H9 (cell line): ENCODE results near the gene ZNF768. TPM values are rescaled to one million over a fixed set of nuclear protein-coding genes. Genes with fewer than 3 reads are reported as not detected.

ENCODE experiments used
- DNase-seq: peaks from one replicate; pipeline ENCODE4 v3.0.0-alpha.2; 2017
- H2AFZ ChIP-seq: one replicate; pipeline ENCODE4 v1.6.1; 2013; ENCODE audit warnings: mild to moderate bottlenecking, low read length, control low read depth, moderate library complexity
- H2AK5ac ChIP-seq: 2 replicates; pipeline ENCODE4 v1.6.1; 2013; ENCODE audit warnings: low read length, control low read depth, mixed read lengths; ENCODE audit not compliant: insufficient read length
- H2BK120ac ChIP-seq: one replicate; pipeline ENCODE4 v1.6.1; 2013; ENCODE audit warnings: low read depth, mild to moderate bottlenecking, low read length, control low read depth, inconsistent platforms; ENCODE audit not compliant: poor library complexity, severe bottlenecking
- H2BK12ac ChIP-seq: 2 replicates; pipeline ENCODE4 v1.6.1; 2013; ENCODE audit warnings: low read length, control low read depth, mixed read lengths, low read depth; ENCODE audit not compliant: insufficient read length
- H2BK15ac ChIP-seq: 2 replicates; pipeline ENCODE4 v1.6.1; 2013; ENCODE audit warnings: low read depth, low read length, control low read depth
- H2BK20ac ChIP-seq: one replicate; pipeline ENCODE4 v1.6.1; 2013; ENCODE audit warnings: low read depth, mild to moderate bottlenecking, low read length, control low read depth, inconsistent platforms; ENCODE audit not compliant: poor library complexity, severe bottlenecking
- H2BK5ac ChIP-seq: 2 replicates; pipeline ENCODE4 v1.6.1; 2013; ENCODE audit warnings: low read length, control low read depth, mixed read lengths; ENCODE audit not compliant: insufficient read length
- H3K14ac ChIP-seq: 2 replicates; pipeline ENCODE4 v1.6.1; 2013; ENCODE audit warnings: low read length, control low read depth; ENCODE audit not compliant: insufficient read depth
- H3K18ac ChIP-seq: 2 replicates; pipeline ENCODE4 v1.6.1; 2013; ENCODE audit warnings: low read depth, mild to moderate bottlenecking, mixed read lengths, low read length, control low read depth; ENCODE audit not compliant: insufficient read length
- H3K23ac ChIP-seq: 2 replicates; pipeline ENCODE4 v1.6.1; 2013; ENCODE audit warnings: low read length, control low read depth, mixed read lengths, low read depth; ENCODE audit not compliant: insufficient read length
- H3K23me2 ChIP-seq: 2 replicates; pipeline ENCODE4 v1.6.1; 2013; ENCODE audit warnings: low read depth, mild to moderate bottlenecking, mixed read lengths, low read length, control low read depth; ENCODE audit not compliant: insufficient read length, poor library complexity, severe bottlenecking
- H3K27ac ChIP-seq: 2 replicates; pipeline ENCODE4 v1.5.1; 2013; ENCODE audit warnings: low read length, control low read depth, mixed read lengths, low read depth; ENCODE audit not compliant: insufficient read length
- H3K27me3 ChIP-seq: 2 replicates; pipeline ENCODE4 v1.6.1; 2013; ENCODE audit warnings: low read length, control low read depth, inconsistent platforms; ENCODE audit not compliant: insufficient read depth
- H3K4ac ChIP-seq: 2 replicates; pipeline ENCODE4 v1.6.1; 2013; ENCODE audit warnings: low read depth, mild to moderate bottlenecking, control low read depth, inconsistent platforms, low read length, moderate library complexity
- H3K4me1 ChIP-seq: 2 replicates; pipeline ENCODE4 v1.6.1; 2013; ENCODE audit warnings: low read length, control low read depth, inconsistent platforms; ENCODE audit not compliant: insufficient read depth
- H3K4me2 ChIP-seq: 2 replicates; pipeline ENCODE4 v1.6.1; 2013; ENCODE audit warnings: low read length, control low read depth, mixed read lengths; ENCODE audit not compliant: insufficient read length, insufficient read depth
- H3K56ac ChIP-seq: 2 replicates; pipeline ENCODE4 v1.6.1; 2013; ENCODE audit warnings: low read depth, mild to moderate bottlenecking, mixed read lengths, low read length, control low read depth; ENCODE audit not compliant: insufficient read length
- H3K79me1 ChIP-seq: 2 replicates; pipeline ENCODE4 v1.6.1; 2013; ENCODE audit warnings: low read depth, mild to moderate bottlenecking, moderate library complexity, low read length, control low read depth, inconsistent platforms; ENCODE audit not compliant: insufficient read depth, poor library complexity, severe bottlenecking
- H3K79me2 ChIP-seq: 2 replicates; pipeline ENCODE4 v1.6.1; 2013; ENCODE audit warnings: low read length, control low read depth, inconsistent platforms; ENCODE audit not compliant: insufficient read depth
- H3K9ac ChIP-seq: 2 replicates; pipeline ENCODE4 v1.6.1; 2013; ENCODE audit warnings: low read length, control low read depth, mixed read lengths; ENCODE audit not compliant: insufficient read length; ENCODE audit errors: extremely low read depth
- H3K9me3 ChIP-seq: one replicate; pipeline ENCODE4 v1.6.1; 2013; ENCODE audit warnings: low read depth, low read length, inconsistent platforms; ENCODE audit not compliant: control insufficient read depth
- H3T11ph ChIP-seq: one replicate; pipeline ENCODE4 v1.6.1; 2013; ENCODE audit warnings: mild to moderate bottlenecking, low read length, control low read depth, inconsistent platforms
- H4K20me1 ChIP-seq: one replicate; pipeline ENCODE4 v1.6.1; 2013; ENCODE audit not compliant: control insufficient read depth, insufficient read length, insufficient read depth
- H4K5ac ChIP-seq: 2 replicates; pipeline ENCODE4 v1.6.1; 2013; ENCODE audit warnings: low read depth, mild to moderate bottlenecking, mixed read lengths, low read length, control low read depth; ENCODE audit not compliant: insufficient read length
- H4K8ac ChIP-seq: replicated peaks from 2 replicates; pipeline ENCODE4 v1.6.1; 2013; ENCODE audit warnings: low read length, control low read depth, mixed read lengths, low read depth; ENCODE audit not compliant: insufficient read length
- H4K91ac ChIP-seq: 2 replicates; pipeline ENCODE4 v1.6.1; 2013; ENCODE audit warnings: low read depth, mild to moderate bottlenecking, moderate library complexity, mixed read lengths, low read length, control low read depth; ENCODE audit not compliant: insufficient read length
- H3K27ac Mint-ChIP-seq, 3 experiments: 2 replicates in 2 of 3; 3 replicates in 1 of 3; pipeline ENCODE4 v1.8.0; 2020 to 2021; ENCODE audit warnings: mixed read lengths in 3 of 3, mild to moderate bottlenecking in 1 of 3, moderate library complexity in 1 of 3
- H3K27me3 Mint-ChIP-seq: 2 replicates; pipeline ENCODE4 v1.8.0; 2021; ENCODE audit warnings: low read depth, mild to moderate bottlenecking, moderate library complexity, mixed read lengths
- H3K36me3 Mint-ChIP-seq, 3 experiments: 2 replicates in 2 of 3; 3 replicates in 1 of 3; pipeline ENCODE4 v1.8.0; 2020 to 2021; ENCODE audit warnings: low read depth in 3 of 3, mixed read lengths in 3 of 3; ENCODE audit not compliant: insufficient read depth in 1 of 3
- H3K4me1 Mint-ChIP-seq, 2 experiments: 2 replicates each; pipeline ENCODE4 v1.8.0; 2020; ENCODE audit warnings: mixed read lengths in 2 of 2
- H3K4me3 Mint-ChIP-seq, 2 experiments: 2 replicates in 1 of 2; 3 replicates in 1 of 2; pipeline ENCODE4 v1.8.0; 2020 to 2021; ENCODE audit warnings: mild to moderate bottlenecking in 2 of 2, mixed read lengths in 2 of 2, moderate library complexity in 1 of 2
- H3K9me3 Mint-ChIP-seq, 2 experiments: 2 replicates in 1 of 2; 3 replicates in 1 of 2; pipeline ENCODE4 v1.8.0; 2020; ENCODE audit warnings: mild to moderate bottlenecking in 2 of 2, mixed read lengths in 2 of 2, moderate library complexity in 1 of 2
- WGBS: extraction: QIAGEN DNeasy Blood & Tissue Kit; methylation state at CpG from one replicate; pipeline ENCODE4 v1.1.7; 2013; ENCODE audit warnings: missing lambda C conversion rate, low lambda C conversion rate, mixed read lengths; ENCODE audit not compliant: insufficient read length; ENCODE audit errors: extremely low coverage; 5-methylcytosine and 5-hydroxymethylcytosine counted together
- total RNA-seq: library from RNA; stranded (reverse); gene quantifications from 2 replicates; pipeline ENCODE4 v1.2.1, GENCODE V29; 2021
- TF ChIP-seq, protein P1 (sequence below): fragments of 200-600 bp; sonication (generic); conservative IDR thresholded peaks from 3 replicates; pipeline ENCODE4 v1.8.0; 2021; ENCODE audit warnings: antibody characterized with exemption, mild to moderate bottlenecking

The ZNF768 gene
- total RNA-seq, 1 experiment from 2014 or later, result 40.0 TPM

DNA sequence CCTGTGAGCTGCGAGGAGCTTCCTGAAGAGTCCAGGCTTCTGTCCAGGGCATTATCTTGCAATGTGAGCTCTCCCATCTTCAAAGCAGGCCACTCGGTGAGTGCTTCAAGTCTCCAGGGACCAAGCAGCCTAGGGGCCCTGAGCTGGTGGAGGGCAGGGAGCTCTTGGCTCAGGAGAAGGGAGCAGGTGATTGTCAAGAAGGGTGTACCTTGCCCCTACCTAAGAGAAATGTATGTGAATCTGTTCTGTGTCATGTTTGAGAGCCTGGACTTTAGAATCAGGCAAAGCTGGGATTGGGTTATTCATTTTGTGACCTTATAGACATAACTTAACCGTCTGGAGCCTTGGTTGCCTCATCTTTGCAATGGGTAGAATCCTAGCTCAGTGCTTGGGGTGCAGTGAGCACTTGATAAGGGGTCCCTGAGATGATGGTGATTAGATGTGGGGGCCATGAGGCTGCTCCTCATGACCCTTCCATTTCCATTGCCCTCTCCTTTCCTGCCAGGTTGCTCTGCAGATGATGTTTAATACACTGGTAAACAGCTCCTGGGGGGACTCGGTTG lies 15.9 kb downstream of the ZNF768 start:
- H3K4me1 Mint-ChIP-seq, result no peaks in the 10 kb centered on the region
- no peak overlapping the region for H3K23ac ChIP-seq
- no peak overlapping the region for H2AFZ ChIP-seq
- H2BK15ac ChIP-seq, result no peak overlapping the region
- H2AK5ac ChIP-seq, result no peak overlapping the region
- H3K27me3 Mint-ChIP-seq, result peaks cover 11% of the 10 kb centered on the region
- no peak overlapping the region for H3K27ac ChIP-seq
- TF ChIP-seq, protein P1, sequence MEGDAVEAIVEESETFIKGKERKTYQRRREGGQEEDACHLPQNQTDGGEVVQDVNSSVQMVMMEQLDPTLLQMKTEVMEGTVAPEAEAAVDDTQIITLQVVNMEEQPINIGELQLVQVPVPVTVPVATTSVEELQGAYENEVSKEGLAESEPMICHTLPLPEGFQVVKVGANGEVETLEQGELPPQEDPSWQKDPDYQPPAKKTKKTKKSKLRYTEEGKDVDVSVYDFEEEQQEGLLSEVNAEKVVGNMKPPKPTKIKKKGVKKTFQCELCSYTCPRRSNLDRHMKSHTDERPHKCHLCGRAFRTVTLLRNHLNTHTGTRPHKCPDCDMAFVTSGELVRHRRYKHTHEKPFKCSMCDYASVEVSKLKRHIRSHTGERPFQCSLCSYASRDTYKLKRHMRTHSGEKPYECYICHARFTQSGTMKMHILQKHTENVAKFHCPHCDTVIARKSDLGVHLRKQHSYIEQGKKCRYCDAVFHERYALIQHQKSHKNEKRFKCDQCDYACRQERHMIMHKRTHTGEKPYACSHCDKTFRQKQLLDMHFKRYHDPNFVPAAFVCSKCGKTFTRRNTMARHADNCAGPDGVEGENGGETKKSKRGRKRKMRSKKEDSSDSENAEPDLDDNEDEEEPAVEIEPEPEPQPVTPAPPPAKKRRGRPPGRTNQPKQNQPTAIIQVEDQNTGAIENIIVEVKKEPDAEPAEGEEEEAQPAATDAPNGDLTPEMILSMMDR, result no peak
- no peak overlapping the region for H4K91ac ChIP-seq
- H3K56ac ChIP-seq, result no peak overlapping the region
- H3K9me3 Mint-ChIP-seq, result no peaks in the 10 kb centered on the region
- no peaks in the 10 kb centered on the region for H3K4me1 ChIP-seq
- no peak overlapping the region for H4K8ac ChIP-seq
- no peak overlapping the region; a peak in 1 of 7 replicates for H3K27ac Mint-ChIP-seq
- no peak overlapping the region for H2BK5ac ChIP-seq
- H4K5ac ChIP-seq, result no peak overlapping the region
- H3K79me2 ChIP-seq, result no peaks in the 10 kb centered on the region
- no peak overlapping the region for H3T11ph ChIP-seq
- no peak overlapping the region for H2BK12ac ChIP-seq
- H3K4me2 ChIP-seq, result no peak overlapping the region
- no peaks in the 10 kb centered on the region for H3K23me2 ChIP-seq
- H3K14ac ChIP-seq, result no peak overlapping the region
- no peak overlapping the region for H3K4ac ChIP-seq
- DNase-seq, result no peak
- H3K9ac ChIP-seq, result no peak overlapping the region
- no peak overlapping the region for H3K18ac ChIP-seq
- H2BK120ac ChIP-seq, result no peak overlapping the region
- H3K4me3 Mint-ChIP-seq, result no peak overlapping the region
- H4K20me1 ChIP-seq, result no peaks in the 10 kb centered on the region
- H3K9me3 ChIP-seq, result no peaks in the 10 kb centered on the region
- H3K27me3 ChIP-seq, result no peaks in the 10 kb centered on the region
- no peak overlapping the region for H2BK20ac ChIP-seq
- H3K36me3 Mint-ChIP-seq, result no peaks in the 10 kb centered on the region
- WGBS, result no CpG with 5 or more reads among the region's 4 CpGs
- H3K79me1 ChIP-seq, result no peaks in the 10 kb centered on the region
